ENCODE measurements around the gene HSPB6. TPM values are rescaled to one million over a fixed set of nuclear protein-coding genes. Genes with fewer than 3 reads are reported as not detected.

Gene HSPB6
- total and polyA plus RNA-seq, 7 donors: 303 to 1,308 (median 664) TPM

DNA sequence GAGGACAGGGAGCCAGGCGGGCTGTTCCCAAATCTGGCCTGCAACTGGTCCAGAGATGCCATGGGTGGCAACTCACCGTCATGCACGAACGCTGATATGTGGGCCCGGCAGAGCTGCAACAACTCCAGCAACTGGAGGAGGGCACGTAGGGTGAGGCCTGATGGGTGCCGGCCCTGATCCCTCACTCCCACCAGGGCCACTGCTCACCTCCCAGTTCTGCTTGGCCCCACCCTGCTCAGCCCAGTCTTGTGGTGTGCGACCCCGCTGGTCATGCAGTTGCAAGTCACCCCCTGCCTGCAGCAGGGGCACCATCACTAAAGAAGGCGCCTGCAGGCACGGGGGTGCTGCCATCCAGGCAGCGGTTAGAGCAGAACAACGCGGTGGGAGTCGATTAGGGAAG is 35.5 kb upstream of the HSPB6 start:
- peaks cover 0 to 17% (median 3%) of the 10 kb centered on the region in 3 donors for H3K27me3 ChIP-seq (ENCODE audit: insufficient read depth in 3 of 3, low read length in 2 of 3)
- DNase-seq: no peak
- 77 to 82% (median 79%) methylated on average over 15 of the region's 15 CpGs for WGBS, 3 donors

DNA sequence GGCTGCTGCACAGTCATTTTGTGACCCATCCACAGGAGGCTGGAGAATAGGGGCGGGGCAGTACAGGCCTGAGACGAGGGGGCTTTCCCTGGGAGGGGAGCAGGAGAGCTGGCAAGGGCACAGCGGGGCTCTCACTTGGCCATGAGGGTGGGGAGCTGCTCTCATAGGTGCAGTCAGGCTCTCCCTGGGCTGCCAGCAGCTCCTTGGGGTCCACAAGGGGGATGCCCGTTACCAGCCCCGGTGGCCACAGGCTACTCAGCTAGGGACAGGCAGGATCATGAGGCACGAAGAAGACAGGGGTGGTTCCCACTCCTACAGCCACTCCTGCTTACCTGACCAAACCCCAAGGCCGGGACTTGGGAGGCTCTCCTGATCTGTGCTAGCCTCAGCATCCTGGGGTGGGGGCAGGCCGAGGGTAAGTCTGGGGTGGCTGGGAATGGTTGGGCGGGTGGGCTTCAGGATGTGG is 35.0 kb upstream of the HSPB6 start:
- peaks cover 0 to 12% (median under 1%) of the 10 kb centered on the region in 3 donors for H3K27me3 ChIP-seq (ENCODE audit: insufficient read depth in 3 of 3, low read length in 2 of 3)
- intact Hi-C loops (cut with DNase I): no loop called here
- no peaks in the 10 kb centered on the region for H3K36me3 ChIP-seq (ENCODE audit: insufficient read depth in 1 of 2, low read depth in 1 of 2)
- no peak overlapping the region for H3K27ac ChIP-seq
- no peak for ATAC-seq
- H3K4me3 ChIP-seq: no peak overlapping the region
- no peak for DNase-seq
- TF ChIP-seq, protein P1, sequence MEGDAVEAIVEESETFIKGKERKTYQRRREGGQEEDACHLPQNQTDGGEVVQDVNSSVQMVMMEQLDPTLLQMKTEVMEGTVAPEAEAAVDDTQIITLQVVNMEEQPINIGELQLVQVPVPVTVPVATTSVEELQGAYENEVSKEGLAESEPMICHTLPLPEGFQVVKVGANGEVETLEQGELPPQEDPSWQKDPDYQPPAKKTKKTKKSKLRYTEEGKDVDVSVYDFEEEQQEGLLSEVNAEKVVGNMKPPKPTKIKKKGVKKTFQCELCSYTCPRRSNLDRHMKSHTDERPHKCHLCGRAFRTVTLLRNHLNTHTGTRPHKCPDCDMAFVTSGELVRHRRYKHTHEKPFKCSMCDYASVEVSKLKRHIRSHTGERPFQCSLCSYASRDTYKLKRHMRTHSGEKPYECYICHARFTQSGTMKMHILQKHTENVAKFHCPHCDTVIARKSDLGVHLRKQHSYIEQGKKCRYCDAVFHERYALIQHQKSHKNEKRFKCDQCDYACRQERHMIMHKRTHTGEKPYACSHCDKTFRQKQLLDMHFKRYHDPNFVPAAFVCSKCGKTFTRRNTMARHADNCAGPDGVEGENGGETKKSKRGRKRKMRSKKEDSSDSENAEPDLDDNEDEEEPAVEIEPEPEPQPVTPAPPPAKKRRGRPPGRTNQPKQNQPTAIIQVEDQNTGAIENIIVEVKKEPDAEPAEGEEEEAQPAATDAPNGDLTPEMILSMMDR (IDR thresholded peaks at IDR 0.05): no peak
- 85 to 86% (median 85%) methylated on average over 9 of the region's 9 CpGs for WGBS, 3 donors
- H3K9me3 ChIP-seq: no peaks in the 10 kb centered on the region
- no peaks in the 10 kb centered on the region for H3K4me1 ChIP-seq

More for the DNA sequence above, 35.5 kb upstream of the HSPB6 start:
- no peak overlapping the region for H3K4me3 ChIP-seq
- no peaks in the 10 kb centered on the region for H3K36me3 ChIP-seq (ENCODE audit: insufficient read depth in 1 of 2, low read depth in 1 of 2)
- intact Hi-C loops (cut with DNase I): no loop called here
- H3K4me1 ChIP-seq: no peaks in the 10 kb centered on the region
- TF ChIP-seq, protein P1 (IDR thresholded peaks at IDR 0.05): no peak
- ATAC-seq: no peak
- no peaks in the 10 kb centered on the region for H3K9me3 ChIP-seq
- H3K27ac ChIP-seq: no peak overlapping the region

DNA sequence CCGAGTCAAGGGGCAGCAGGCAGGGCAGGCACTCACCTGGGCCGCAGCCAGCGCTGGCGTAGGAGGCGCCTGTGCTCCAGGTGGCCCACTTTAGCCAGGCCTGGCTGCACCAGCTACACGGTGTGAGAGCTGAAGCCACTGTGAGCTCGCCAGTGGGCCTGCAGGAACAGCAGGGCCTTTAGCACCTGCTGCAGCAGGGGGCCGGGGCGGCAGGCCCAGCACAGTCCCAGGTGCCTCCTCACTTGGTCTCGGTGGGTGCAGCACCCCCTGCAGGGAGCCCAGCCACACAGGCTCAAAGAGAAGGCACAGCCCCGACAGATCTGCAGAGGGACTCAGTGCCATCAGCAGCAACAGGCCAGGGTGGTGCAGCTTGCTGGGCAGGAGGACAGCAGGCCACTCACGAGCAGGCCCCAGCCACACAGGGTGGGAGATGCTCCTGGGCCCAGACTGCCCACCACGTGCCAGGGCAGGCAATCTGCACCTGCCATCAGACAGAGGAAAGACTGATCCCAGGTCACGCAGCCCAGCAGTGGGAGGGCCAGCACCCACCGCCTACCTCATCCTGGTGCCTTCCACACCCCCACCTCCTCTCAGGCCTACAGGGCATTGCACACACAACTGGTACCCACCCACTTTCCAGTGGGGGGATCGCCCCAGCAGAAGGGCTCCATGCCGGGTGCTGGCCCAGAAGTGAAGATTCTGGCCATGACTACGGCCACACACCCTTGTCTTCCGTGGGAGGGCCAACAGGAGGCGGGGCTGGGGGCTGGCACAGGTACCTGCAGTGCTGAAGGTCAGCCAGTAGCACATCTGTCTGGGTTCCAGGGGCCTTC is 34.4 kb upstream of the HSPB6 start:
- intact Hi-C loops (cut with DNase I): no loop called here
- 52 to 61% (median 55%) methylated on average over 17 to 20 of the region's 20 CpGs for WGBS, 3 donors
- no peak for DNase-seq

DNA sequence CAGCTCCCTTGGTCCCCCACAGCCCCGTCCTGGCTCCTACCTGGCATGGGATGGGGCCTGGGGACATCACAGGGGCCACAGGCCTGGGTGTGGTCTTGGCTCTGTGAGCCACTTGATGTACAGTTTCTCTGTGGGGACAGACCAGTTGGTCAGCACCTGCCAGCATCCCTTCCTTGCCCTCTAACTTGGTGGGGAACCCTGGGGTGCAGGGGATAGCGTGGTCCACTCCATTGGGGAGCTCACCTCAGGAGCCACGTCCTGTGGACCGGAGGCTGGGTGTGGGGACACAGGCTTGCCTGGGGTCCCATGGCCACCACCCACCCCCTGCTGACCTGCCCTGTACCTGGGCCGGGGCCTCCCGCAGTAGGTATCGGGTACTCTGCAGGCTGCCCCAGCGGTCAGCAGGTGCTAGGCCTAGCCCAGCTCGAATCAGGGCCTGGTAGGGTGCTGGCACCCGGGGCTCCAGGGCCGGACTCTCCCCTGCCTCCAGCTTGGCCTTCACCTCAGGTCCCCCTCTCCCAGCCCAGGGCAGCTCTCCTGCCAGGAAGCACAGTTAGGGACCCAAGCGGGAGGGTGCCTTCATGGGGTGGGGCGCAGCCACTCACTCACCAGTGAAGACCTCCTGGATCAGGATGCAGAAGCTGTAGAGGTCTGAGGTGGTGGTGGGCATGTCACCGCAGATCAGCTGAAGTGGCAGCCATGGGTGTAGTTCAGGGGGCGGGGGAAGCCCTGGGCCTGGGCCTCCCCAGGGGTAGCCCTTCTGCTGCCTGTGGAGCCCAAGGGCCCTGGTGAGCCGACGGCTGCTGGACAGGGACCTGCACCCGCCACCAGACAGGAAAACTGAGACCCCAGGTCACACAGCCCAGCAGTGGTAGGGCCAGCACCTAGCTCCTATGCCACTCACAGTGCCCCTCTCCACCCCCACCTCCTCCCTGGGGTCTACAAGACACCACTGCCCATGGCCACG is 33.4 kb upstream of the HSPB6 start:
- TF ChIP-seq, protein P1 (IDR thresholded peaks at IDR 0.05): no peak
- Histone ChIP-seq H3K27me3 (ENCODE audit: insufficient read depth in 3 of 3, low read length in 2 of 3) (peaks cover 0 to 4% (median 0%) of the 10 kb centered on the region in 3 donors), H3K4me1 (no peaks in the 10 kb centered on the region), H3K9me3 (no peaks in the 10 kb centered on the region), H3K36me3 (ENCODE audit: insufficient read depth in 1 of 2, low read depth in 1 of 2) (no peaks in the 10 kb centered on the region), H3K27ac (no peak overlapping the region), H3K4me3 (no peak overlapping the region)
- intact Hi-C loops (cut with DNase I): no loop called here
- DNase-seq: no peak
- 79 to 85% (median 84%) methylated on average over 16 to 19 of the region's 19 CpGs for WGBS, 3 donors
- ATAC-seq: no peak

More for the DNA sequence above, 34.4 kb upstream of the HSPB6 start:
- Histone ChIP-seq H3K36me3 (ENCODE audit: insufficient read depth in 1 of 2, low read depth in 1 of 2) (no peaks in the 10 kb centered on the region), H3K9me3 (no peaks in the 10 kb centered on the region), H3K27ac (no peak overlapping the region), H3K4me1 (no peaks in the 10 kb centered on the region), H3K4me3 (no peak overlapping the region), H3K27me3 (ENCODE audit: insufficient read depth in 3 of 3, low read length in 2 of 3) (peaks cover 0 to 6% (median 0%) of the 10 kb centered on the region in 3 donors)
- ATAC-seq: peak in 1 of 4 donors; percentile 43
- TF ChIP-seq, protein P1 (IDR thresholded peaks at IDR 0.05): no peak

Data from psoas muscle (tissue), 8 donors.